SH-SY5Y (cell line): Measurements from ENCODE around the gene TEPSIN.

Source experiments
- GATA2 ChIP-seq: IDR thresholded peaks from 2 replicates; pipeline ENCODE4 v1.6.1; 2011; ENCODE audit warnings: mild to moderate bottlenecking, low read depth, low read length
- GATA3 ChIP-seq: IDR thresholded peaks from 2 replicates; pipeline ENCODE4 v1.6.1; 2011; ENCODE audit warnings: low read depth, mild to moderate bottlenecking, low read length, moderate library complexity

The TEPSIN gene

GRCh38 chr17:81260171-81260570 is 21.3 kb upstream of the TEPSIN start:
- no peak for TF ChIP-seq GATA2
- no peak for TF ChIP-seq GATA3

- TF ChIP-seq GATA2 (no peak), GATA3 (no peak)
Observed at GRCh38 chr17:81259058-81259605, 20.3 kb upstream of the TEPSIN start.

- no peak; the same call in 1 of the 2 replicates for TF ChIP-seq GATA2
Observed at GRCh38 chr17:81258292-81258691, 19.4 kb upstream of the TEPSIN start.

- TF ChIP-seq GATA3: no peak
- TF ChIP-seq GATA2: no peak
Observed at GRCh38 chr17:81257533-81257932, 18.7 kb upstream of the TEPSIN start.

GRCh38 chr17:81256616-81257015 is 17.8 kb upstream of the TEPSIN start:
- TF ChIP-seq GATA3 (no peak), GATA2 (no peak)

GRCh38 chr17:81254955-81255717 is 16.3 kb upstream of the TEPSIN start:
- TF ChIP-seq GATA2 (no peak), GATA3 (no peak)

- TF ChIP-seq GATA2 (no peak), GATA3 (no peak)
Observed at GRCh38 chr17:81253358-81254131, 14.7 kb upstream of the TEPSIN start.

- TF ChIP-seq GATA2 (no peak), GATA3 (no peak)
Observed at GRCh38 chr17:81252987-81253329, 14.1 kb upstream of the TEPSIN start.

- TF ChIP-seq GATA3 (no peak), GATA2 (no peak)
Observed at GRCh38 chr17:81252326-81252986, 13.6 kb upstream of the TEPSIN start.

GRCh38 chr17:81251709-81252301 is 12.9 kb upstream of the TEPSIN start:
- no peak for TF ChIP-seq GATA3

GRCh38 chr17:81251094-81251708 is 12.3 kb upstream of the TEPSIN start:
- TF ChIP-seq GATA3: no peak
- no peak for TF ChIP-seq GATA2

GRCh38 chr17:81250286-81251093 is 11.6 kb upstream of the TEPSIN start:
- TF ChIP-seq GATA3: no peak
- TF ChIP-seq GATA2: no peak
